HG02571 (cell line): ENCODE measurements around the gene VSIG10L2.
"Not testable (repeated sequence)": the region's sequence is repeated elsewhere in the genome, so short reads cannot be mapped to it uniquely, and the experiment has no call there.

Experiments
- ATAC-seq: cut with Tn5 transposase; IDR thresholded peaks from one replicate; pipeline ENCODE4 v1.9.1; 2021; ENCODE audit warnings: mild to moderate bottlenecking, moderate library complexity; ENCODE audit not compliant: unreplicated experiment

The VSIG10L2 gene

DNA sequence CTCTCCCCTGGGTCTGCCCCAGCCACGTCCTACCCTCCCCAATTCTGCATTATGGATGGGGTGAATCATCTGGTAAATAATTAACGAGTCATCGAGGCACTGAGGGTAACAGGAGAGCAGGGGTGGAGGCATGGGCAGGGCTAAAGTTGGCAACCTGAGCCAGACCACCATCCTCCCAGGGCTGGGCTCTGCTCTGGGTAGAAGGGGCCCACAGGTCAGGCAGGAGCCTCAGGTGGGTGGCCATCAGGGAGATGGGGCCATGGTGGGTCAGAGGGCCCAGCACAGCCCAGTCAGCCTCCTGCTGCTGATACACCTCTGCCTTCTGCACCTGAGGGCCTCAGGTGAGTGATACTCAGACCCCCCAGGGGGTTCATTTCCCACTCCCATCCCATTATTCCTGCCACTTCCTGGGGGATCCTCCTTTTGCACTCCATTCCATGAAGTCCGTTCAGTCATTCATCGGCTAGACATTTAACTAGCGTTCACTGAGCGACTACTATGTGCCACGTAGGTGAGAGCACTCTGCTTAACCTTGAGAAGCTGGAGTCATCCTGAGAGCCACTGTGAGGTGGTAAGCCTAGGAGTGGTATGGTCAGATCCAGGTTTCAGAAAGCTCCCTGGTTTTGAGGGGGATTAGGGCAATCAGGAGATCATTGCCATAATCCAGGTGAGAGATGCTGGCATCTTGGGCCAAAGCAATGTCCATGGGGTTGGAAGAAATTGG, at the start of gene VSIG10L2:
VSIG10L2 (plus strand) TSS at position 248 of the 724 bp plus-strand sequence; CDS start at position 260, 12 bp downstream.
- no peak for ATAC-seq

DNA sequence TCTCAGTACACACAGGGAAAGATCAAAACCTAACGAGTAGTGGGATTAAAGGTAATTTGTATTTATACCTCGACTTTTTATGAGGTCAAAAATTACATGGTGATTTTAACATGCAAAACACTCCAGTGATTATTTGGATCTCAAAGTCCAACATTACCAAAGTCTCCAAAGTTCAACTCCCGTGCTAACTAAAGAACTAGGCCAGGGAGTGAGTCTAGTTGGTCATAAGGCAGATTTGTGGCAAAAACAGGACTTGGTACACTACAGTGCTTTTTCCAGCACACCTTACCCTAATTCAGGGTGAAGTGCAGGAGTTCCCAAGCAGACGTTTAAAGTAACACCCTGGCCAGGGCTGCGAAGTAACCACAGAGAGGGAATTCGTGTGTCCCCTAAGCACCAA, 44.0 kb upstream of the VSIG10L2 start:
- no peak for ATAC-seq

DNA sequence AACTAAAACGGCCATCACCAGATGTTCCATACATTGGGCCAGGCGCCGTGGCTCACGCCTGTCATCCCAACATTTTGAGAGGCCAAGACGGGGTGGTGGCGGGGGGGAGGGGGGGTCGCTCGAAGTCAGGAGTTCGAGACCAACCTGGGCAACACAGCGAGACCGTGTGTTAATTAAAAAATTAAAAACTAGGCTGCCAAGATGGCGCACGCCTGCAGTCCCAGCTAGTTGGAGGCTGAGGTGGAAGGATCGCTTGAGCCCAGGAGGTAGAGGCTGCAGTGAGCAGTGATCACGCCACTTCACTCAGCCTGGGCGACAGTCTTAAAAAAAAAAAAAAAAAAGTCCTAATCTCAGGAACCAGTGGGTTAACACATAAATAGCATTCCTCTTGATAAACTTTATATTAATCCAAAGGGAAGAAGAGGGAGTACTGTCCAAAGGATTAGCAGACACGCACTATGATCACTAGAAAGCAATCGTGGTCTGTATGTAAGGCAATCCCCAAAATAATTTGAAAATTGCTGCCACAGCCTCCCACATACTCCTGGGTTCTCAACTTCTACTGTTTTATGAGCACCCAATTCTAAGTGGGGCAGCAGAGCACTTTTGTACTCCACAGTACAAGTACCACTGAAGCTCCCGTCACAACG, 43.4 kb upstream of the VSIG10L2 start:
- ATAC-seq: no peak

DNA sequence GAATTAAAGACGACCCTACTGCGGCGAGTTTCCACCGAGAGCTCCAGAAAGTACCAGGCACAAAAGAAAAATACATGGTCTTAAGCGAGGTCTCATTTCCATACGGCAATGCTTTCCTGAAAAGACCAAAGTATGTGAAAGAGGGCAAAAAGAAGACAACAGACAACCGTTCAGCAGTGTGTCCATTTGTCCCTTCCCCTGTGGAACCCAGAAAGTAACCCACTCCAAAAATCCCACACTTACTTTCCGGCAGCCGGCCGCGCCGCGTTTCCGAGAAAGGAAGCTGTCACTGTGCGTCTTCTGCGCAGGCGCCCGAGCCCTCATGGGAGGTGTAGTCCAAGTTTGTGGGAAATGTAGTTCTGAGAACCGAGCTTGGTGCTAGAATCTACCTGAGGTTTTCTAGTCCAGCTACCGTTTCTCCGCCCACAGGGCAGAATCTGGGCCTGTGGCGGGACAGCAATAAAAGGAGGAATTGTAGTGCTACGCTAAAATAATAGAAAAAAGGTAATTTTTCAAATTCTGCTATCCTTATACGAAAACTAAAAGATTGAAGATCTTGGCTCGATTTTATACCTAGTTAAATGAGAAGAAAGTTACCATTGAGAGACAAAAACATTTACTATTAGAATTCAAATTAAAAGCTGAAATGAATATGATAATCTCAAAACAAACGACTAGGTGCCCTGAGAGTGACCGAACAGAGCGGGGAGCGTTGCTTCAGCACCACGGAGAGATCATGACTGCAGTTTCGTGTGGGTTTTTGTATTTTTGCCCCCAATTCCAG, 42.7 kb upstream of the VSIG10L2 start, which contains the start of gene PUS3:
PUS3 (minus strand) TSS at position 280 of the 784 bp plus-strand sequence. CDS start 6,922 bp downstream, outside the sequence.
- peak; percentile 97 for ATAC-seq

DNA sequence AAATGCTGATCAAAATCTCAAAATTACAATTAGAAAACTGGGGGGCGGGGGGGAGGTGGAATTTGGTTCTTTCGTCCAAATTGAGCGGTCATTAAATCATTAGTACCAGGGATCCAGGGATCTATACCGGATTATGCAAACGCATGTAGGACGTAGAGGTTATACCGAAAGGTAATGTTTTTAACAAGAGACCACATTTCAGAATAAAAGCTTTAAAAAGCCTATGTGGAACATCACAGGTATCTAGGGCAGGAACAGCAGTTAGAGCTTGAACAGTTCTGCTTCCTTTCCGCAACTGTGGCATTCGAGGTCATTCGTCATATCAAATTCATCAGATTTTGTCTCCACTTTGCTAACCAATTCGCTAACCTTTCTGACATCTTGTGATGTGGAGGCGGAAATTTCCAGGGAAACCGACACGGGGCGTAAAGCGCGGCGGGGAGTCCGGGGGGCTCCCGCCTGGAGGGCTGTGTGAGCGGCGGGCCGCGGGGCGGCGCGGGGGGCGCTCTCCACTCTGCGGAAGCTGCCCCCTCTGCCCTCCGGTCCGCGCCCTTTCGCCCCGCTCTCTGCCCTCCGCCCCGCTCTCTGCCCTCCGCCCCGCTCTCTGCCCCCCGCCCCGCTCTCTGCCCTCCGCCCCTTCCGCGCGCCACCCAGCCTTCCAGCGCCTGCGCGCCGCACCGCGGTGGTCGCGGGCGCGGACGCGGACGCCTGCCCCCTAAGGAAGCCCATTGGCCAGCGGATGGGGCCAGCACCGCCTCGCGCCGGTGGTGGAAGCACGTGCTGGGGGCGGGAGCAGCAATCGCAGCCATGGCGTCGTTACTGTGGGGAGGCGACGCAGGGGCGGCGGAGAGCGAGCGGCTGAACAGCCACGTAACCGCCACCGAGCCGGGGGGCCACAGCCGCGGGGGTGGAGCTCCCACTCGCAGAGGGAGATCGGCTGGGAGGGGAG, 41.9 kb upstream of the VSIG10L2 start, which contains the start of gene DDX25:
DDX25 (plus strand) TSS at position 798 of the 949 bp plus-strand sequence; CDS start at position 808, 10 bp downstream.
- ATAC-seq: no peak

DNA sequence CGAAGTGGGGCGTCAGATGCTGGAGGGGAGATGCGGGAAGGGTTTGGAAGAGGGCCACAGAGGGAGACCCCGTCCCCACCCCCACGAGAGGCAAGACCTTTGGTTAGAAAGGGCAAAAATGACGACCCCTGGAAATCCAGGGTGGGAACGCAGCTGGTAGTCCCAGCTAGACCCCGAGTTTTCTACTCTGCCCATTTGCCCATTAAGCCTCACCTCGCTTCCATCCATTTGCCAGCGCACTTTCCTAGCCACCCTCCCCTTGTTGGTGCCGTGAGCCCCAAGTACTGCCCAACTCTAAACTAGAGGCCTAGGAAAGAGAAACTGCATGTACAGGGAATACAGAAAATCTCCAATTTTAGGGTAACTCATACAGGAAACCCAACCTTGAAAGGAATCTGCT, 41.2 kb upstream of the VSIG10L2 start:
- no peak for ATAC-seq

DNA sequence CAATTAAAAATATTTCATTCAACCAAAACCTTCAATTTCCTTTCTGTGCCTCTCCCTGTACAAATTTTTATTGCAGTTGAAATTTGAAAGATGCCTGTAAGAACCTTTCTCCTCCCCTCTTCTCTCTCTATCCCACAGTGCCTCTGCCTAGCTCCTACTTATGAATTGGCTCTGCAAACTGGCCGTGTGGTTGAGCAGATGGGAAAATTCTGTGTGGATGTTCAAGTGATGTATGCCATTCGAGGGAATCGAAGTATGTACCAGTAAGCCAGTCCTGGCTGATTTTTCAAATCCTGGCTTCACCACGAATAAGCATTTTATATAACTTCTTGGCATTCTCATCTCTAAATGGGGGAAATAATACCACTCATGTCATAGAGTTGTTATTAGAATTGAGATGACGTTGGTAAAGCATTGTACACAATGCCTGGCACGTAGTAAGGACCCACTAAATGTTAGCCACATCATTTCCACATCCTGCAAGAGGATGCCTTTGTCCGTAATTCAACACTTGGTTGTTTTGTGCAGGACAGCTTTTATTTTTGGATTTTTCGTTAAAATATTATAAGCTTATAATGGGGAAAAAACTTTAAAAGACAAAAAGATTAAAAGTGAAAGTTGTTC, 35.5 kb upstream of the VSIG10L2 start:
- no peak for ATAC-seq

DNA sequence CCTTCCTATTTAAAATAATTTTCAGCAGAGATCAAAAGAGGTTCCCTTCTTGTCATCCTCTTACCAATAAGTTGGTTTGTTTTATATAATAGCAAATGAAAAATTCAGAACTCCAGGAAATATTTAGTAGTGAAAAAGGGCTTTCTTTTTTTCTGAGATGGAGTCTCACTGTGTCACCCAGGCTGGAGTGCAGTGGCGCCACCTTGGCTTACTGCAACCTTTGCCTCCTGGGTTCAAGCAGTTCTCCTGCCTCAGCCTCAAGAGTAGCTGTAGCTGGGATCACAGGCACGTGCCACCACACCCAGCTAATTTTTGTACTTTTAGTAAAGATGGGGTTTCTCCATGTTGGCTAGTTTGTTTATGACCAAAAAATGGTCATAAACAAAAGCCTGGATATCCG, 31.2 kb upstream of the VSIG10L2 start:
- ATAC-seq: not testable (repeated sequence)

DNA sequence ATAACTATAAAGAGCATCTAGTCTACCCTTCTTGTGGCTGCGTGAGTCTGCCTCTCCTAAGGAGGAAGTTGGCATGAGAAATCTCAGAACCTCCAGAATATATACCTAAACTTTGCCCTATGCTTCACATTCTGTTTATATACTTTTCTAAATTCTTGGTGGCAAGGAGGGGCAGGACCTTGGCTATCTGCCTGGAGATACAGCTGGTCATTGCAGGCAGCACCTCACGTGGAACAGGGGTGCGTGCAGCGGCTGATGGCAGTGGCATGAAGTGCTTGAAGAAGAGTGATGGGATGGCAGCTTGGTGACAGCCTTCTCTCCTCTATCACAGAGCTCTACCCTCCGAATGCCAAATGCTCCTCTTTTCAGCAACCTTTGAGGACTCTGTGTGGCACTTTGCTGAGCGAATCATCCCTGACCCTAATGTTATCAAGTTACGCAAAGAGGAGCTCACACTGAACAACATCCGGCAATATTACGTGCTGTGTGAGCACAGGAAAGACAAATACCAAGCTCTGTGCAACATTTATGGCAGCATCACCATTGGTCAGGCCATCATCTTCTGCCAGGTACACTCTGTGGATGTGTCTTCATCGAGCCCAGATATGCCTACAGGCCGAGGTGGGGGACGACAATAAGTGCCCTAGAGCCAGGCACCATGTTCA, 29.0 kb upstream of the VSIG10L2 start:
- no peak for ATAC-seq

DNA sequence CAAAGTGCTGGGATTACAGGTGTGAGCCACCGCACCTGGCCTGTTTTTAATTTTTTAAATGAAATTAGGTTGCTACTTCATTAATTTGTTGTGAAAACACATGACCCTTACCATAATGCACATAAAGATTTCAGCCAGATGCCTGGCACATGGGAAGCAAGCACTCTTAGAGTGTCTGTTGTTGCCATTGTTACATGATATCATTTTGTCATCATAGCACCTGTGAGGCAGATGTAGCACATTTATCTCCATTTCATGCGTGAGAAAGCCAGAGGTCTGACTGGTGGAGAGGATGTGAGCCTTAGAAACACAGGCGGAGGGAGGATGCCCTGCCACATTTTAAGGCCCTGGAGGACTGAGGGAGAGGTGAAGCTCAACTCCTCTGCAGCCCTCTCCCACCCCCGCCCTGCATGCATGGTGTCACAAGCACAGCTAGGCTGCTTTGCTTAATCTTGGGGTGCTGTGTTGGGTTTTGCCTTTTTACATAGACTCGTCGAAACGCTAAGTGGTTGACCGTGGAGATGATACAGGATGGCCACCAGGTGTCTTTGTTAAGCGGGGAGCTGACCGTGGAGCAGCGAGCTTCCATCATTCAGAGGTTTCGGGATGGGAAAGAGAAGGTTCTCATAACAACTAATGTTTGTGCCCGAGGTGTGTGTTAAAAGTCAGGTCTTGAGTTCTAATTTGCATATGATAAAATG, 27.6 kb upstream of the VSIG10L2 start:
- ATAC-seq: no peak

DNA sequence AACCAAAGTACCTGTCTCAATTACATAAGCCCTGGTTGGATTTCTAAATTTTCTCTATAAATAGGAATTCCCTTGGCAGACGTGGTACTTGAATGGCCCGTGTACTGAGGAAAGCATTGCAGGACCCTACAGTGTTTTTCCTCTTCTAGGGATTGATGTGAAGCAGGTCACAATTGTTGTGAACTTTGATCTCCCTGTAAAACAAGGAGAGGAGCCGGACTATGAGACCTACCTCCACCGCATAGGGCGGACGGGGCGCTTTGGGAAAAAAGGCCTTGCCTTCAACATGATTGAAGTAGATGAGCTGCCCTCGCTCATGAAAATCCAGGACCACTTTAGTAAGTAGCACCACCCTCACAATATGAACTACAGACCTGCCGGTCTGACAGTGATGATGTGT, 24.8 kb upstream of the VSIG10L2 start:
- ATAC-seq: no peak

DNA sequence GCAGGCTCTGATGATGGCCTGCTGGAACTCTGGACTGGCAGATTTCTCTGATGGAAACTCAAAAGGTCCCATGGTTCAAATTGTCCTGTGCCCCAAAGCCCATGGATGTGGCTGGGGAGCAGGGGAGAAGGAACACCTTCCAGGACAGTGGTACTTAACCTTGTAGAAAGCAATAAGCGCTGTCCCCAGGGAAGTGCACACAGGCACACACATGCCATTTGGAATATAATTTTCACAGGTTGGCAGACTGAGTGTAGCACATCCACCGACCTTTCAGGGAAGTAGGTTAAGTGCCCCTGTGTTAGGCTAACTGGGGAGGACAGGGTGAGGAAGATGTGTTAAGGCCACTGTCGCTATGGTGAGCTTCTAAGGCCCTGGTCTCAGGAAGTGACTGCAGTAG, 23.7 kb upstream of the VSIG10L2 start:
- no peak for ATAC-seq

DNA sequence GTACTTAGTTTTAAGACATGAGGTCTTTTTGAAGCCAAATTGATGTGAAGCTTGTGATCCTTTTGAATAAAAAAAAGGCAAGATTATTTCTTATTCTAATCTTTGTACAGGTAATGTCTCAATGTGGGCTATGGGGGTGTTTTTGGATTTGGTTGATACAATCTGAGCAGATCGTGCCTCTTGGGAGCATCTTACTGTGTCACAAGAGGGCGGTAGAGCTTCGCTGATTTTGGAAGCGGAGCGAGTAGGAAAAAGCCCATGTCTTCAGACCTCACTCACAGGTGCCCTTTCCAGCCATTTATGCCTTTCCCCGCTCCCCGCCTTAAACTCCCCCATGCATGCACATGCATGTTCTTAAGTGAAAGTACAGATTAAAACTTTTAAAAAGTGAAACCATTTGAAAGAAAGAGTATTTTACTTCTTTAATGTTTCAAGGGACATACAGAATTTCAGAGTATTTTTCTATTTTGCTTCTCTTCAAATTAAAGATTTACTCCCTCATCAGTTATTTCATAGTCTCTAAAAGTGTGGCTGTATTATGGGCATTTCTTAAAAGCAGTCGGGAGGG, 22.7 kb upstream of the VSIG10L2 start:
- ATAC-seq: no peak

DNA sequence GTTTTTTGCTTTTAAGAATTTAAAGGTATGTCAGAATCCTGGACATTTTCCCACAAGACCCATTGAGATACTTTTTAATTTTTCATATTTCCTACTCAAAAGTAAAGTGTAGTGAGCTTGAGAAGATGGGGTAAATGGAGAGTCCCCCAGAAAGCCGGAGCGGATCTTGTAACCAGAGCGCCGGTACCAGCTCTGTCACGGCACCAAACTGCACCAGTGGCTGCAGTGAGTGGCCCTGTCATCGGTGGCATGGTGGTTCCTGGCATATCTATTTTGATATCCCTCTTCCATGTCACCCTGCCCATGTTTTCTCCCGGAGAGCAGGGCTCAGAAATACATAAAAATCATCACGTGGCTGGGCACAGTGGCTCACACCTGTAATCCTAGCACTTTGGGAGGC, 22.2 kb upstream of the VSIG10L2 start:
- no peak for ATAC-seq

DNA sequence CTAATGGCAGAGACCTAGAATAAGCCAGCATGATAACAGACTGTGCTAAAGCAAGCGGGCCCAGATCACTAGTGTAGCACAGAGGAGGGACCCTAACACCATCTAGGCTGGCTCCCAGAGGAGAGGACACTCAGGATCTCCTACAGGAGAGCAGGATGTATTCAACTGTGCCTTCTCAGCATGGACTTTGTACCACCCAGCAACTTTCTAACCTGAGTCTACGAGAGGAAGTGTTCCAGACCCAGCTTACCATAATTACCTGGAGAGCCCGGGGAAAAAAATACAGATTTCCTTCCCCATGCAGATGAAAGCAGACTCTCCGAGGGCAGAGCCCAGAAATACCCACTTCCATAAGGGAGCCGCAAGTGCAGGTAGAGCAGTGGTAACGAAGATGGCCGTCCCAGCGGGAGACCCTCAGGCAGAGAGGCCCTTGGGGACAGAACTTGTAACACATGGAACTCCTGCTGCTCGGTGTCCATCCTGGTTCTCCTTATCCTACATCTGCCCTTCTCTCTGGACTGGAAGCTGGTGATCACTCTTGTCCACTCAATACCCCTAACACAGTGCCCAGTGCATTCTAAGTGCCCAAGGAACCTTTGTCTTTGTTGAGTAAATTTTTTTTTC, 21.3 kb upstream of the VSIG10L2 start:
- no peak for ATAC-seq

DNA sequence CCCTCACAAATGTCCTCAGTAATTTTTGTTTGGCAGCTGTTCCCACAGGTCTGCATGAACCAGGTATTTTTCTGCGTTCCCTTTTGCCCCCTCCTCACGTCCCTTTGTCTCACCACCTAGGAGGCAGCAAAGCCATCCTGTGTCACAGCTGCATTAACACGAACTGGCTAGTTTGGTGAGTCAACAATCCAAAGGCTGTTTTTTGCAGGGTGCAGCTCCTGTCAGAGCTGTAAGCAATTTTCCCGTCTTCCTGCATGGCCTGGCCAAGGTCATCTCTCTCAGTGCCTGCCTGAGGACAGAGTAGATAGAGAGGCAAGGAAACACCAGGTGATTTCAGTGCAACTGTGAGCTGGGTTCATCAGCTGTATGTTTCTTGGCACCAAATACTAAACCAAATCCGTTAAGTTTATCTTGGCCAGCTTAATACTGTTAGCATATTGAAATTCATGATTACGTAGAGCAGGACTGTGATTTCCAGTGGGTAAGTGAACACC, 20.6 kb upstream of the VSIG10L2 start:
- no peak for ATAC-seq

DNA sequence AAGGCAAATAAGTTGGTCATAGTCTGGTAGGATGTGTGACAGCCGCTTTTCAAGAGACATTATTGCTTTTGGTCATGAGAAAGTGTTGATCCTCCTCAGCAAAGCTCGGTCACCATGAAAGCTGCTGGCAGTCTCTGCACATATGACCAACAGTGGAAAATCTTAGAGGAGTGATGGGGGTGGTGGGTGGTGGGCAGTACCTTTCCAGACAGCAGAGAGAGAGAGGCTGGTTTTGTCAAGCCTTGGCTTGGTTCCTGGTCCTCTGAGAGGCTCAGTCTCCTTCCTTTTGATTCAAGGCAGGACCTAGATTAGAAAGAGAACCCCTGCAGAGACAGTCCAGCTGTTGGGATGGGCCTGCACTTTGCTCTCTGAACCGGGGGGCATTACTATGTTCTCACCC, 20.0 kb upstream of the VSIG10L2 start:
- no peak for ATAC-seq

DNA sequence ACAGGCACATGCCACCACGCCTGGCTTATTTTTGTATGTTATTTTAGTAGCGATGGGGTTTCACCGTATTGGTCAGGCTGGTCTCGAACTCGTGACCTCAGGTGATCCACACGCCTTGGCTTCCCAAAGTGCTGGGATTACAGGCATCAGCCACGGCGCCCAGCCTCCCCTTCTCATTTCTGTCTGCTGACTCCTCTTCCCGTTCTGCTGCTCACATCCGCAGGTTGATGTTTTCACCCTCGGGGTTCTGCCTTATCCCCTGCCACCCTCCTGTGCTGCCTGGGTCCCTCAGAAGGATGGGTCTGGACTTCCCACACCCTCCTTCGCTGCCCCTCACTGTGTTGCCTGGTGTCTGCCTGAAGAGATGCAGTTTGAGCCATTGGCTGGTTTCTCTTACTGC, 19.2 kb upstream of the VSIG10L2 start:
- no peak for ATAC-seq
